BE2C (cell line): ENCODE data around the gene CSNK1D.
"Not testable (repeated sequence)": the region's sequence is repeated elsewhere in the genome, so short reads cannot be mapped to it uniquely, and the experiment has no call there.

Source experiments
- DNase-seq: peaks from one replicate; pipeline ENCODE4 v3.0.0-alpha.2; 2020
- H3K27me3 ChIP-seq: fragments of 250-450 bp; sonication (Bioruptor Pico); 2 replicates; pipeline ENCODE4 v1.5.1; 2020; ENCODE audit warnings: mild to moderate bottlenecking
- H3K36me3 ChIP-seq: fragments of 250-450 bp; sonication (Bioruptor Pico); 2 replicates; pipeline ENCODE4 v1.5.1; 2020; ENCODE audit warnings: mild to moderate bottlenecking
- H3K4me1 ChIP-seq: fragments of 250-450 bp; sonication (Bioruptor Pico); 2 replicates; pipeline ENCODE4 v1.5.1; 2020
- H3K4me3 ChIP-seq: 2 replicates; pipeline ENCODE4 v1.5.1; 2011; ENCODE audit warnings: low read depth, low read length
- H3K9me3 ChIP-seq: fragments of 250-450 bp; sonication (Bioruptor Pico); 2 replicates; pipeline ENCODE4 v1.5.1; 2020
- CTCF ChIP-seq: IDR thresholded peaks from 2 replicates; pipeline ENCODE4 v1.5.1; 2012; ENCODE audit warnings: mild to moderate bottlenecking, low read depth, low read length

CSNK1D gene

GRCh38 chr17:82267575-82268379 is 5.7 kb downstream of the CSNK1D start:
- DNase-seq: peak; percentile 68
- Histone ChIP-seq H3K9me3 (no peaks in the 10 kb centered on the region), H3K27me3 (no peaks in the 10 kb centered on the region), H3K36me3 (peaks cover 88% of the 10 kb centered on the region), H3K4me3 (no peak overlapping the region), H3K4me1 (peaks cover 13% of the 10 kb centered on the region)
- peak; percentile 15; the same call in 1 of the 2 replicates for TF ChIP-seq CTCF

GRCh38 chr17:82266142-82266541 is 7.4 kb downstream of the CSNK1D start:
- H3K27me3 ChIP-seq: no peaks in the 10 kb centered on the region
- no peaks in the 10 kb centered on the region for H3K9me3 ChIP-seq
- H3K4me3 ChIP-seq: no peak overlapping the region
- no peak for DNase-seq
- H3K36me3 ChIP-seq: peaks cover 91% of the 10 kb centered on the region
- no peak for TF ChIP-seq CTCF
- peaks cover 13% of the 10 kb centered on the region for H3K4me1 ChIP-seq

GRCh38 chr17:82263641-82264040 is 9.9 kb downstream of the CSNK1D start:
- no peak for DNase-seq
- no peak for TF ChIP-seq CTCF
- no peaks in the 10 kb centered on the region for H3K27me3 ChIP-seq
- H3K4me3 ChIP-seq: no peak overlapping the region
- peaks cover 10% of the 10 kb centered on the region for H3K4me1 ChIP-seq
- H3K9me3 ChIP-seq: no peaks in the 10 kb centered on the region
- peaks cover 92% of the 10 kb centered on the region for H3K36me3 ChIP-seq

- H3K4me1 ChIP-seq: no peaks in the 10 kb centered on the region
- no peaks in the 10 kb centered on the region for H3K9me3 ChIP-seq
- no peaks in the 10 kb centered on the region for H3K27me3 ChIP-seq
- H3K36me3 ChIP-seq: peaks cover 90% of the 10 kb centered on the region
- no peak for TF ChIP-seq CTCF
- DNase-seq: no peak
- H3K4me3 ChIP-seq: no peak overlapping the region
These were observed 11.2 kb downstream of the CSNK1D start for GRCh38 chr17:82262344-82262743.

- H3K36me3 ChIP-seq: peaks cover 90% of the 10 kb centered on the region
- not testable (repeated sequence) for DNase-seq
These were observed 13.2 kb downstream of the CSNK1D start for GRCh38 chr17:82259972-82260961.

GRCh38 chr17:82258555-82258954 is 14.9 kb downstream of the CSNK1D start:
- TF ChIP-seq CTCF: no peak
- H3K36me3 ChIP-seq: peaks cover 76% of the 10 kb centered on the region
- DNase-seq: no peak
- no peaks in the 10 kb centered on the region for H3K4me1 ChIP-seq
- no peaks in the 10 kb centered on the region for H3K27me3 ChIP-seq
- no peak overlapping the region for H3K4me3 ChIP-seq
- peaks cover 4% of the 10 kb centered on the region; the same call in 1 of the 2 replicates for H3K9me3 ChIP-seq

More at GRCh38 chr17:82259972-82260961, 13.2 kb downstream of the CSNK1D start:
- H3K4me1 ChIP-seq, H3K27me3 ChIP-seq, H3K4me3 ChIP-seq, H3K9me3 ChIP-seq: not testable (repeated sequence)
